ENCODE measurements around the gene FBXL14. TPM values are rescaled to one million over a fixed set of nuclear protein-coding genes. Genes with fewer than 3 reads are reported as not detected.

Gene FBXL14
- polyA plus RNA-seq, 2 of the 4 experiments (the other 2 are of a cell fraction): 6.7 to 7.1 TPM

- Histone ChIP-seq H3K4me2 (no peak overlapping the region), H3K4me3 (no peak overlapping the region), H3K4me1 (0 out of 3 replicates have a peak, but pooled peaks cover 6% of the 10 kb centered on the region), H3K27ac (no peak overlapping the region), H3K9me3 (no peaks in the 10 kb centered on the region)
- FAIRE-seq (no peak), ATAC-seq (no peak), DNase-seq (ENCODE audit: low read depth in 1 of 2, low spot score in 1 of 2) (no peak)
- POLR2A ChIA-PET: no interaction called here
- 70% methylated on average over 16 of the region's 16 CpGs for WGBS (ENCODE audit: missing lambda C conversion rate)
- CTCF ChIA-PET: interaction anchor here (0.5 to 3.2 kb wide), 4 partner anchors 11 to 499 kb away, joined by 3 to 22 read pairs (median 6); no protein-coding TSS in a partner anchor
- TF ChIP-seq CBX2 (IDR thresholded peaks at IDR 0.05; ENCODE audit: borderline replicate concordance, low read depth): no peak
- no peak for TF ChIP-seq MAZ (IDR thresholded peaks at IDR 0.05; ENCODE audit: borderline replicate concordance, low read depth, low read length)
- TF ChIP-seq SREBF2 (IDR thresholded peaks at IDR 0.05): no peak
- TF ChIP-seq CEBPB (IDR thresholded peaks at IDR 0.05): no peak
- no peak for TF ChIP-seq FOSL2 (IDR thresholded peaks at IDR 0.05)
- no peak for TF ChIP-seq FOSL2 (CRISPR knock-in tag; IDR thresholded peaks at IDR 0.05)
- no peak for TF ChIP-seq JUN (IDR thresholded peaks at IDR 0.05)
Observed at GRCh38 chr12:1616233-1617066, 22.1 kb upstream of the FBXL14 start.

GRCh38 chr12:1614360-1614759 lies 20.0 kb upstream of the FBXL14 start:
- CTCF ChIA-PET: interaction anchor here (0.9 to 3.2 kb wide), 4 partner anchors 9 to 496 kb away, joined by 3 to 22 read pairs (median 5); partner anchors contain the start of gene WNT5B
- WGBS (ENCODE audit: missing lambda C conversion rate): 89% methylated on average over 6 of the region's 6 CpGs
- POLR2A ChIA-PET: no interaction called here
- no peak overlapping the region for H3K4me2 ChIP-seq
- no peak overlapping the region for H3K4me3 ChIP-seq
- no peak for TF ChIP-seq CEBPB (IDR thresholded peaks at IDR 0.05)
- no peak for TF ChIP-seq MYC (IDR thresholded peaks at IDR 0.05; ENCODE audit: borderline replicate concordance, low read length)
- TF ChIP-seq FOXS1 (CRISPR knock-in tag; IDR thresholded peaks at IDR 0.05): no peak
- TF ChIP-seq FOSL2 (IDR thresholded peaks at IDR 0.05): no peak
- TF ChIP-seq FOSL2 (CRISPR knock-in tag; IDR thresholded peaks at IDR 0.05): no peak
- TF ChIP-seq HEYL (CRISPR knock-in tag; IDR thresholded peaks at IDR 0.05): no peak
- no peak for TF ChIP-seq GATA3 (IDR thresholded peaks at IDR 0.05; ENCODE audit: borderline replicate concordance)
- TF ChIP-seq PHF8 (IDR thresholded peaks at IDR 0.05; ENCODE audit: borderline replicate concordance, low read depth): no peak
- TF ChIP-seq JUN (IDR thresholded peaks at IDR 0.05): no peak
- TF ChIP-seq ZNF302 (CRISPR knock-in tag; IDR thresholded peaks at IDR 0.05): no peak
- H3K9me3 ChIP-seq: no peaks in the 10 kb centered on the region
- no peak overlapping the region for H3K27ac ChIP-seq
- ATAC-seq (no peak), FAIRE-seq (no peak), DNase-seq (ENCODE audit: low read depth in 1 of 2, low spot score in 1 of 2) (no peak)
- 0 out of 3 replicates have a peak, but pooled peaks cover 6% of the 10 kb centered on the region for H3K4me1 ChIP-seq

- no peak for FAIRE-seq
- ATAC-seq: peak in 1 of 2 experiments; percentile 65; a peak in 3 of 6 replicates
- DNase-seq (ENCODE audit: low read depth in 1 of 2, low spot score in 1 of 2): no peak
- 0 out of 3 replicates have a peak, but pooled peaks cover 5% of the 10 kb centered on the region for H3K4me1 ChIP-seq
- CTCF ChIA-PET: interaction anchor here (0.9 to 3.2 kb wide), 4 partner anchors 8 to 21 kb away, joined by 3 to 22 read pairs (median 4); partner anchors contain the start of gene WNT5B
- TF ChIP-seq MAZ (IDR thresholded peaks at IDR 0.05; ENCODE audit: borderline replicate concordance, low read depth, low read length) (no peak), EP300 (IDR thresholded peaks at IDR 0.05) (no peak), PHF8 (IDR thresholded peaks at IDR 0.05; ENCODE audit: borderline replicate concordance, low read depth) (no peak), RARB (CRISPR knock-in tag; IDR thresholded peaks at IDR 0.05) (no peak), ZNF302 (CRISPR knock-in tag; IDR thresholded peaks at IDR 0.05) (no peak), SREBF2 (IDR thresholded peaks at IDR 0.05) (no peak)
- H3K4me2 ChIP-seq: no peak overlapping the region
- no peaks in the 10 kb centered on the region for H3K9me3 ChIP-seq
- WGBS (ENCODE audit: missing lambda C conversion rate): 76% methylated on average over 4 of the region's 4 CpGs
- H3K27ac ChIP-seq: no peak overlapping the region
- no peak overlapping the region for H3K4me3 ChIP-seq
- POLR2A ChIA-PET: no interaction called here
Observed at GRCh38 chr12:1613860-1614259, 19.5 kb upstream of the FBXL14 start.

GRCh38 chr12:1611803-1612572 lies 17.6 kb upstream of the FBXL14 start:
- ChIA-PET CTCF (interaction anchor here (0.6 to 1.8 kb wide), 7 partner anchors 8 to 488 kb away, joined by 3 to 6 read pairs (median 5); no protein-coding TSS in a partner anchor), POLR2A (no interaction called here)
- 77% methylated on average over 13 of the region's 13 CpGs for WGBS (ENCODE audit: missing lambda C conversion rate)
- no peak overlapping the region for H3K27ac ChIP-seq
- peaks cover 15% of the 10 kb centered on the region; the same call in 2 of the 3 replicates for H3K4me1 ChIP-seq
- H3K9me3 ChIP-seq: no peaks in the 10 kb centered on the region
- H3K4me3 ChIP-seq: no peak overlapping the region
- FAIRE-seq (no peak), DNase-seq (ENCODE audit: low read depth in 1 of 2, low spot score in 1 of 2) (no peak), ATAC-seq (no peak)
- no peak for TF ChIP-seq POLR2A (IDR thresholded peaks at IDR 0.05; ENCODE audit: low read length)
- no peak for TF ChIP-seq NPAS2 (CRISPR knock-in tag; IDR thresholded peaks at IDR 0.05; ENCODE audit: borderline replicate concordance)
- no peak for TF ChIP-seq POLR2AphosphoS2 (conservative IDR thresholded peaks at IDR 0.05; ENCODE audit: low read length)
- no peak for TF ChIP-seq SMC3 (IDR thresholded peaks at IDR 0.05)
- no peak for TF ChIP-seq BHLHE40 (IDR thresholded peaks at IDR 0.05; ENCODE audit: low read depth, low read length)
- TF ChIP-seq REST (IDR thresholded peaks at IDR 0.05): no peak
- TF ChIP-seq KDM1A (IDR thresholded peaks at IDR 0.05; ENCODE audit: low read depth): no peak
- TF ChIP-seq HEYL (CRISPR knock-in tag; IDR thresholded peaks at IDR 0.05): no peak
- TF ChIP-seq MAZ (IDR thresholded peaks at IDR 0.05; ENCODE audit: borderline replicate concordance, low read depth, low read length): no peak
- no peak for TF ChIP-seq CEBPB (IDR thresholded peaks at IDR 0.05)
- no peak for TF ChIP-seq E2F6 (IDR thresholded peaks at IDR 0.05; ENCODE audit: borderline replicate concordance, low read depth)
- H3K4me2 ChIP-seq: no peak overlapping the region
